Ishikawa (cell line): ENCODE results near the gene MCM9.

ENCODE experiments used
- CEBPB ChIP-seq: IDR thresholded peaks from 2 replicates; pipeline ENCODE4 v1.6.1; 2012
- EP300 ChIP-seq: IDR thresholded peaks from 2 replicates; pipeline ENCODE4 v1.6.1; 2012; ENCODE audit warnings: borderline replicate concordance
- REST ChIP-seq: IDR thresholded peaks from 2 replicates; pipeline ENCODE4 v1.6.1; 2012; ENCODE audit warnings: low read depth, mild to moderate bottlenecking
- TAF1 ChIP-seq: IDR thresholded peaks from 2 replicates; pipeline ENCODE4 v1.6.1; 2012; ENCODE audit warnings: low read depth, mild to moderate bottlenecking
- ZBTB7A ChIP-seq: IDR thresholded peaks from 2 replicates; pipeline ENCODE4 v1.6.1; 2012; ENCODE audit warnings: low read depth

- no peak for TF ChIP-seq EP300
- TF ChIP-seq REST, result no peak
- no peak for TF ChIP-seq CEBPB
- no peak for TF ChIP-seq ZBTB7A
- TF ChIP-seq TAF1, result no peak
Observed at GRCh38 chr6:118893064-118893806, 41.7 kb downstream of the MCM9 start.
